BJ (cell line): ENCODE results near the gene GAGE12J. TPM values are rescaled to one million over a fixed set of nuclear protein-coding genes. Genes with fewer than 3 reads are reported as not detected.
"Not testable (repeated sequence)": the region's sequence is repeated elsewhere in the genome, so short reads cannot be mapped to it uniquely, and the experiment has no call there.

ENCODE experiments used
- CTCF ChIA-PET: fragments of 350-600 bp; formaldehyde crosslinking; extraction: SDS; loops from one replicate; lab custom pipeline; 2021; ENCODE audit warnings: antibody characterized with exemption, inconsistent platforms; lab: Yijun Ruan, JAX
- POLR2A ChIA-PET: fragments of 300-600 bp; sonication (Branson Sonifier 250); formaldehyde crosslinking; extraction: SDS; loops from one replicate; lab custom pipeline; 2021; ENCODE audit warnings: antibody characterized with exemption; lab: Charles Lee
- DNase-seq: peaks from one replicate; pipeline ENCODE4 v3.0.0-alpha.2; 2011; ENCODE audit warnings: low read depth
- H3K27me3 ChIP-seq: 2 replicates; pipeline ENCODE4 v1.6.0; 2011; ENCODE audit warnings: low read length; ENCODE audit not compliant: control insufficient read depth, insufficient read depth
- H3K36me3 ChIP-seq: 2 replicates; pipeline ENCODE4 v1.5.1; 2011; ENCODE audit warnings: low read length; ENCODE audit not compliant: control insufficient read depth, insufficient read depth
- H3K4me3 ChIP-seq: 2 replicates; pipeline ENCODE4 v1.5.1; 2011; ENCODE audit warnings: low read depth, mild to moderate bottlenecking, control low read depth, low read length
- polyA plus RNA-seq: library from polyadenylated mRNA; depleted of rRNA; stranded (reverse); fragments of >200 nt; gene quantifications from 2 replicates; pipeline ENCODE4 v1.2.3, GENCODE V29; 2011; rRNA removed

Gene GAGE12J
- polyA plus RNA-seq, 1 experiment: not detected

- DNase-seq, POLR2A ChIA-PET, H3K27me3 ChIP-seq, CTCF ChIA-PET, H3K36me3 ChIP-seq, H3K4me3 ChIP-seq: not testable (repeated sequence)
Observed at GRCh38 chrX:49345402-49345801, 23.6 kb downstream of the GAGE12J start.

GRCh38 chrX:49346150-49346549 lies 24.3 kb downstream of the GAGE12J start:
- DNase-seq, POLR2A ChIA-PET, H3K27me3 ChIP-seq, H3K4me3 ChIP-seq, H3K36me3 ChIP-seq, CTCF ChIA-PET: not testable (repeated sequence)

Other genes with a start within 250 kb of the GAGE12J start
- 41.4 and 48.8 TPM in 2 replicates for gene PRAF2, start 248.0 kb upstream of the GAGE12J start, polyA plus RNA-seq
- 107 and 165 TPM in 2 replicates for gene WDR45, start 242.2 kb upstream of the GAGE12J start, polyA plus RNA-seq
- gene GPKOW, start 198.3 kb upstream of the GAGE12J start, polyA plus RNA-seq: 28.2 and 33.1 TPM in 2 replicates
- gene MAGIX, start 159.3 kb upstream of the GAGE12J start, polyA plus RNA-seq: 0.45 and 0.67 TPM in 2 replicates
- 217 and 225 TPM in 2 replicates for gene PLP2, start 150.1 kb upstream of the GAGE12J start, polyA plus RNA-seq
- 4.0 and 6.9 TPM in 2 replicates for gene PRICKLE3, start 135.7 kb upstream of the GAGE12J start, polyA plus RNA-seq
- 0.07 and 0.10 TPM in 2 replicates for gene SYP, start 121.8 kb upstream of the GAGE12J start, polyA plus RNA-seq
- gene CACNA1F, start 88.7 kb upstream of the GAGE12J start, polyA plus RNA-seq: 0.01 TPM in 1 of 2 replicates, not detected in the other
- 9.3 and 13.8 TPM in 2 replicates for gene CCDC22, start 86.6 kb upstream of the GAGE12J start, polyA plus RNA-seq
- gene FOXP3, start 57.3 kb upstream of the GAGE12J start, polyA plus RNA-seq: 0.12 and 0.18 TPM in 2 replicates
- gene PPP1R3F, start 52.2 kb upstream of the GAGE12J start, polyA plus RNA-seq: 2.5 and 3.5 TPM in 2 replicates
- gene GAGE10, start 18.4 kb upstream of the GAGE12J start, polyA plus RNA-seq: not detected in 2 replicates
- not detected in 2 replicates for gene GAGE13, start 9.5 kb downstream of the GAGE12J start, polyA plus RNA-seq
- not detected in 2 replicates for gene GAGE12C, start 210.1 kb downstream of the GAGE12J start, polyA plus RNA-seq
- not detected in 2 replicates for gene GAGE12D, start 219.7 kb downstream of the GAGE12J start, polyA plus RNA-seq
- gene GAGE12E, start 229.3 kb downstream of the GAGE12J start, polyA plus RNA-seq: not detected in 2 replicates
- not detected in 2 replicates for gene GAGE12F, start 238.8 kb downstream of the GAGE12J start, polyA plus RNA-seq
- not detected in 2 replicates for gene GAGE12G, start 248.4 kb downstream of the GAGE12J start, polyA plus RNA-seq